NCI-H2081 treated with DMSO at 0.1 percent for 48 hours (cell line): Measurements from ENCODE around the gene STARD10.

Experiments
- DNase-seq: peaks from one replicate; lab custom pipeline; 2025; lab: John Stamatoyannopoulos, UW

The STARD10 gene

GRCh38 chr11:72704783-72705265 lies 89.0 kb downstream of the STARD10 start:
- no peak for DNase-seq
